ENCODE measurements around the gene XRCC1. TPM values are rescaled to one million over a fixed set of nuclear protein-coding genes. Genes with fewer than 3 reads are reported as not detected.
A peak's percentile ranks its signal among the peaks of the same experiment; 100 is the strongest.
"Not testable (repeated sequence)": the region's sequence is repeated elsewhere in the genome, so short reads cannot be mapped to it uniquely, and the experiment has no call there.

Gene XRCC1
- total RNA-seq, 4 donors from 2014 or later, result 9.3 to 20.3 (median 16.7) TPM

DNA sequence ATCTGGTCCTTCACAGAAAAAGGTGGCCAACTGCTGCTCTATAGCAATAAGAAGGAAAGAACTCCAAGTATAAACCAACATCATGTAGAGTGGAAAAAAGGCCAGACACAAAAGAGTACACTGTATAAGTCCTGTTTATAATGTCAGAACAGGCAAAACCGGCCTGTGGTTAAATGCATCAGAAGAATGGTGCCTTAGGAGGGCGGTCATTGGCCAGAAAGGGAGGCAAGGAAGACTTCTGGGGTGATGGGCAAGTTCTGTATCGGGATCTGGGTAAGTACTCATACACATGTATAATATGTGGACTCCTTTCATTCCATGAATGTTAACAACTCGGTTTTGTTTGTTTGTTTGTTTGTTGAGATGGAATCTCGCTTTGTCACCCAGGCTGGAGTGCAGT lies 52.4 kb downstream of the XRCC1 start:
- intact Hi-C loops (cut with DNase I; ENCODE audit: low total_unique reads), result no loop called here
- H3K9me3 ChIP-seq, result no peaks in the 10 kb centered on the region
- no peak overlapping the region for H3K27ac ChIP-seq
- no peak for DNase-seq
- ATAC-seq, result no peak
- no peaks in the 10 kb centered on the region for H3K36me3 ChIP-seq
- in situ Hi-C loops (cut with MboI; ENCODE audit: low sequenced_read_pairs in 4 of 4), result loop anchor here (5.0 kb wide), 1 partner anchor 76 kb away; no protein-coding TSS in a partner anchor
- H3K4me3 ChIP-seq, result no peak overlapping the region
- H3K4me1 ChIP-seq, result peaks cover 20 to 29% of the 10 kb centered on the region in 2 donors
- TF ChIP-seq POLR2A (IDR thresholded peaks at IDR 0.05) (no peak), CTCF (IDR thresholded peaks at IDR 0.05 in 4 of 5, conservative IDR thresholded peaks at IDR 0.05 in 1 of 5) (no peak)
- H3K27me3 ChIP-seq, result no peaks in the 10 kb centered on the region

GRCh38 chr19:43519436-43520088 lies 55.8 kb downstream of the XRCC1 start:
- Histone ChIP-seq H3K27ac (no peak overlapping the region), H3K36me3 (no peaks in the 10 kb centered on the region), H3K9me3 (no peaks in the 10 kb centered on the region), H3K4me1 (peaks cover 0 to under 1% of the 10 kb centered on the region in 2 donors), H3K27me3 (no peaks in the 10 kb centered on the region), H3K4me3 (no peak overlapping the region)
- intact Hi-C loops (cut with DNase I; ENCODE audit: low total_unique reads) (loop anchor here (1.0 kb wide), 1 partner anchor 72 kb away; no protein-coding TSS in a partner anchor), in situ Hi-C loops (cut with MboI; ENCODE audit: low sequenced_read_pairs in 4 of 4) (loop anchor here (5.0 kb wide), 1 partner anchor 72 kb away; no protein-coding TSS in a partner anchor)
- peak; percentile 36 to 56 for DNase-seq
- peak; percentile 66 for ATAC-seq
- no peak for TF ChIP-seq POLR2A (IDR thresholded peaks at IDR 0.05)
- TF ChIP-seq CTCF (IDR thresholded peaks at IDR 0.05 in 4 of 5, conservative IDR thresholded peaks at IDR 0.05 in 1 of 5), result peak; percentile 73 to 87 (median 85)

DNA sequence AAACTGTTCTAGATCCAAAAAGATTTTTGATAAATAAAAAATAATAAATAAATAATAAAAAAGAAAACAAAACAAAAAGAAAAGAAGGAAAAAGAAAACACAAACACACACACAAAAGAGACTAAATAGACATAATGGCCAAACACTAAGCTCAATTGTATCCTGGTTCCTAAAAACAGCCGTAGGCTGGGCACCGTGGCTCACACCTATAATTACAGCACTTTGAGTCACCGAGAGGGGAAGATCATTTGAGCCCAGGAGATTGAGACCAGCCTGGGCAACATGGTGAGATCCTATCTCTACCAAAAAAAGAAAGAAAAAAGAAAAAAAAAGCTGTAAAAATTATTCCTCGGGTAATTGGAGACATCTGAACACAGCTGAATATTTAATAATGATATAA lies 57.3 kb downstream of the XRCC1 start:
- intact Hi-C loops (cut with DNase I; ENCODE audit: low total_unique reads), result no loop called here
- in situ Hi-C loops (cut with MboI; ENCODE audit: low sequenced_read_pairs in 4 of 4), result no loop called here
- H3K4me1 ChIP-seq, result no peaks in the 10 kb centered on the region
- DNase-seq, result no peak
- ATAC-seq, result no peak
- no peaks in the 10 kb centered on the region for H3K27me3 ChIP-seq
- no peaks in the 10 kb centered on the region for H3K9me3 ChIP-seq
- TF ChIP-seq POLR2A (IDR thresholded peaks at IDR 0.05) (no peak), CTCF (IDR thresholded peaks at IDR 0.05 in 4 of 5, conservative IDR thresholded peaks at IDR 0.05 in 1 of 5) (no peak)
- no peak overlapping the region for H3K27ac ChIP-seq
- no peaks in the 10 kb centered on the region for H3K36me3 ChIP-seq
- no peak overlapping the region for H3K4me3 ChIP-seq

GRCh38 chr19:43512399-43512798 lies 62.9 kb downstream of the XRCC1 start:
- in situ Hi-C loops (cut with MboI; ENCODE audit: low sequenced_read_pairs in 4 of 4), result not testable (repeated sequence)

GRCh38 chr19:43511324-43511723 lies 64.0 kb downstream of the XRCC1 start:
- no peaks in the 10 kb centered on the region for H3K9me3 ChIP-seq
- H3K4me3 ChIP-seq, result no peak overlapping the region
- ATAC-seq (no peak), DNase-seq (no peak)
- in situ Hi-C loops (cut with MboI; ENCODE audit: low sequenced_read_pairs in 4 of 4), result no loop called here
- no peak overlapping the region for H3K27ac ChIP-seq
- intact Hi-C loops (cut with DNase I; ENCODE audit: low total_unique reads), result no loop called here
- H3K4me1 ChIP-seq, result no peaks in the 10 kb centered on the region
- H3K27me3 ChIP-seq, result no peaks in the 10 kb centered on the region
- TF ChIP-seq POLR2A (IDR thresholded peaks at IDR 0.05) (no peak), CTCF (IDR thresholded peaks at IDR 0.05 in 4 of 5, conservative IDR thresholded peaks at IDR 0.05 in 1 of 5) (no peak)
- H3K36me3 ChIP-seq, result peaks cover 0 to 12% of the 10 kb centered on the region in 2 donors

More at GRCh38 chr19:43512399-43512798, 62.9 kb downstream of the XRCC1 start:
- H3K27ac ChIP-seq; ATAC-seq; H3K9me3 ChIP-seq; H3K27me3 ChIP-seq; H3K4me1 ChIP-seq; H3K4me3 ChIP-seq; intact Hi-C loops (cut with DNase I; ENCODE audit: low total_unique reads); DNase-seq: not testable (repeated sequence)
- H3K36me3 ChIP-seq, result peaks cover 0 to 12% of the 10 kb centered on the region in 2 donors
